Stimulated activated effector memory CD8-positive, alpha-beta T cell treated with anti-CD3 and anti-CD28 coated beads, Interleukin-12 subunit alpha, Interleukin-12 subunit beta, amount 100 ng/mL, for 72 hours (primary cell): ENCODE measurements around the gene VSTM2B.
"Not testable (repeated sequence)": the region's sequence is repeated elsewhere in the genome, so short reads cannot be mapped to it uniquely, and the experiment has no call there.

Experiments used
- ATAC-seq: fragments of 150-1000 bp; cut with Tn5 transposase; 2 replicates; pipeline ENCODE4 v1.10.0; 2021
- DNase-seq, 2 donors: peaks; one replicate each; pipeline ENCODE4 v3.0.0; 2021 to 2022; ENCODE audit warnings: low spot score in 2 of 2
- H3K27ac Mint-ChIP-seq: one replicate; pipeline ENCODE4 v1.8.0; 2022; ENCODE audit warnings: mild to moderate bottlenecking, mixed read lengths
- H3K36me3 Mint-ChIP-seq: one replicate; pipeline ENCODE4 v1.8.0; 2022; ENCODE audit warnings: mild to moderate bottlenecking, mixed read lengths
- H3K4me1 Mint-ChIP-seq: one replicate; pipeline ENCODE4 v1.8.0; 2022; ENCODE audit warnings: mixed read lengths
- H3K4me3 Mint-ChIP-seq: one replicate; pipeline ENCODE4 v1.8.0; 2022; ENCODE audit warnings: mild to moderate bottlenecking, mixed read lengths
- H3K9me3 Mint-ChIP-seq: one replicate; pipeline ENCODE4 v1.8.0; 2022; ENCODE audit warnings: mixed read lengths

Gene VSTM2B

DNA sequence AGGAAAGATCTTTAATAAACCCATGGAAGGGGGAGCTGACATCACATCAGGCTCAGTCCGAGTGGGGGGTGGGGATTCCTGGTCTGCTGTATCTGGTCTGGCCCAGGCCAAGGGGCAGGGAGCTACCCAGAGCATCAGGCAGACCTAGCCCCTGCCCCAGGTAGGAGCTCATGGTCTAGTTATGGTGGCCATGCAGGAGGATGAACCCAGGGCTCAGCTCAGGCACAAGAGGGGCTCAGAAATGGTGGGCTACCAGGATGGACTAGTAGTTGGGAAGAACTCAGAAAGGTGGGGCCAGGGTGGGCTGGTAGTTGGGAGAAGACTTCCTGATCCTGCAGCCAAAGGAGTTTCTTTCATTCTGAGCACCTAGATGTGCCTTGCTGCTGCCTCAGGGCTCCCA, 14.3 kb downstream of the VSTM2B start:
- Mint-ChIP-seq H3K36me3 (no peaks in the 10 kb centered on the region), H3K4me1 (no peaks in the 10 kb centered on the region), H3K27ac (no peak overlapping the region), H3K9me3 (no peaks in the 10 kb centered on the region), H3K4me3 (no peak overlapping the region)
- ATAC-seq (no peak), DNase-seq (no peak)

DNA sequence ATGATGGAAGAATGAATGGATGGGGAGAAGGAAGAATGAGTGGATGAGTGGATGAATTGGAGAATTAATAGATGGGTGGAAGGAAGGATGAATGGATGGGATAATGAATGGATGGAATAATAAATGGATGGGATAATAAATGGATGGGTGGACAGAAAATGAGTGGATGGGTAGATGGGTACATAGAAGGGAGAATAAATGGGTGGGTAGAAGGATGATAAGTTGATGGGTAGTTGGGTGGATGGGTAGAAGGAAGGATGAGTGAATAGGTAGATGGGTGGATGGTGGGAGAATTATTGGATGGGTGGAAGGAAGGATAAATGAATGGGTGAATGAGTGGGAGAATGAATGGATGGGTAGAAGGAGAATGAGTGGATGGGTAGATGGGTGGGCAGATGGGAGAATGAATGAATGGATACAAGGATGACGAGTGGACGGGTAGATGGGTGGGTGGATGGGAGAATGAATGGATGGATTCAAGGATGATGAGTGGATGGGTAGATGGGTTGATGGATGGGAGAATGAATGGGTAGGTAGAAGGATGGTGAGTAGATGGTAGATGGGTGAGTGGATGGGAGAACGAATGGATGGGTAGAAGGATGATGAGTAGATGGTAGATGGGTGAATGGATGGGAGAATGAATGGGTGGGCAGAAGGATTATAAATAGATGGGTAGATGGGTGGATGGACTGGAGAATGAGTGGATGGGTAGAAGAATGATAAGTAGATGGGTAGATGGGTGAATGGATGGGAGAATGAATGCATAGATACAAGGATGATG, 15.9 kb downstream of the VSTM2B start:
- H3K9me3 Mint-ChIP-seq: no peaks in the 10 kb centered on the region
- H3K4me3 Mint-ChIP-seq: no peak overlapping the region
- H3K27ac Mint-ChIP-seq: no peak overlapping the region
- no peaks in the 10 kb centered on the region for H3K36me3 Mint-ChIP-seq
- ATAC-seq: no peak
- H3K4me1 Mint-ChIP-seq: no peaks in the 10 kb centered on the region
- DNase-seq: no peak

DNA sequence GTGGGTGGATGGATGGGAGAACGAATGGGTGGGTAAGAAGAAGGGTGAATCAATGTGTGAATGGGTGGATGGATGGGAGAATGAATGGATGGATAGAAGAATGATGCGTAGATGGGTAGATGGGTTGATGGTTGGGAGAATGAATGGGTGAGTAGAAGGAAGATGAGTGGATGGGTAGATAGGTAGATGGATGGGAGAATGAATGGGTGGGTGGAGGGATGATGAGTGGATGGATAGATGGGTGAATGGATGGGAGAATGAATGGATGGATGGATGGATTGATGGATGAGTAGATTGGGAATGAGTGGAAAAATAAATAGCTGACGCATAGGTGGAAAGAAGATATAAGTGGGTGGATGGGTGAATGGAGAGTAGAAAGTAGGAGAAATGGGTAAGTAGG, 16.5 kb downstream of the VSTM2B start:
- H3K4me3 Mint-ChIP-seq: no peak overlapping the region
- DNase-seq: no peak
- no peak overlapping the region for H3K27ac Mint-ChIP-seq
- no peaks in the 10 kb centered on the region for H3K36me3 Mint-ChIP-seq
- ATAC-seq: no peak
- no peaks in the 10 kb centered on the region for H3K4me1 Mint-ChIP-seq
- H3K9me3 Mint-ChIP-seq: no peaks in the 10 kb centered on the region

DNA sequence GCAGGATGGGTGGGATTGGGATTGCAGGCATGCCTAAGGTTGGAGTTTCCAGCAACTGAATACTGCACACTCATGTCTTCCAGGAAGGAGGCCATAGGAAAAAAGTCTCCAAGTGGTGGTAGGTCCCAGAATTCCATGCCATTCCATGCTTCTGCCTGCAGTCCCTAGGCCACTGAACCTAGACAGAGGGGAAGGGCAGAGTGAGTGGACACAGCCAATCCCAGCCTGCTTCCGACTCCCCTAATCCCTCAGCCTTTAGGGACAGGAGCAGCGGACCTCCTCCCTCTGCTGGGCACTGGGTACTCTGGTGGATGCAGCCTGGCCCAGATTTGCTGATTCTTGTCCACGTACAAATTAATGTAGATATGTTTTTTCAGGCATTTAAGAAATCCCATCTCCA, 17.0 kb downstream of the VSTM2B start:
- H3K4me3 Mint-ChIP-seq: no peak overlapping the region
- DNase-seq (no peak), ATAC-seq (no peak)
- no peaks in the 10 kb centered on the region for H3K9me3 Mint-ChIP-seq
- no peaks in the 10 kb centered on the region for H3K36me3 Mint-ChIP-seq
- no peak overlapping the region for H3K27ac Mint-ChIP-seq
- H3K4me1 Mint-ChIP-seq: no peaks in the 10 kb centered on the region

DNA sequence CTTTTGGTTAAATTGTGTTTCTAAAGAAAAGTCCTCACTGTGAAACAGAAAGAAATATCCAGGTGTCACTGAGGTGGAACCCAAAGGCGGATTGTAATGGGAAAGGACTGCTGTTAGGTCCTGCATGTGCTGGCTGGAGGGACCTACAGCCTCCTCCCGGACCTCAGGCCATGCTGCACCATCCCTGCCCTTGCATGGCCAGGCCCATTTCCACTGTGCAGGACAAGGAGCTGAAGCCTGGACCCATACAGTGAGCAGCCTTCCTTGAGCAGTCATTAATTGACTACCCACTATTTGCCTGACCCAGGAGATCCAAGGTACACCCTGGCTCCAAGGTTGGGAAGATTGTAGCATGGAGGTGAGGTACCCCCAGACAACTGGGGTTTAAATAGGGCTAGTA, 17.6 kb downstream of the VSTM2B start:
- ATAC-seq: no peak
- Mint-ChIP-seq H3K4me3 (no peak overlapping the region), H3K27ac (no peak overlapping the region), H3K36me3 (no peaks in the 10 kb centered on the region), H3K9me3 (no peaks in the 10 kb centered on the region), H3K4me1 (no peaks in the 10 kb centered on the region)
- DNase-seq: no peak

DNA sequence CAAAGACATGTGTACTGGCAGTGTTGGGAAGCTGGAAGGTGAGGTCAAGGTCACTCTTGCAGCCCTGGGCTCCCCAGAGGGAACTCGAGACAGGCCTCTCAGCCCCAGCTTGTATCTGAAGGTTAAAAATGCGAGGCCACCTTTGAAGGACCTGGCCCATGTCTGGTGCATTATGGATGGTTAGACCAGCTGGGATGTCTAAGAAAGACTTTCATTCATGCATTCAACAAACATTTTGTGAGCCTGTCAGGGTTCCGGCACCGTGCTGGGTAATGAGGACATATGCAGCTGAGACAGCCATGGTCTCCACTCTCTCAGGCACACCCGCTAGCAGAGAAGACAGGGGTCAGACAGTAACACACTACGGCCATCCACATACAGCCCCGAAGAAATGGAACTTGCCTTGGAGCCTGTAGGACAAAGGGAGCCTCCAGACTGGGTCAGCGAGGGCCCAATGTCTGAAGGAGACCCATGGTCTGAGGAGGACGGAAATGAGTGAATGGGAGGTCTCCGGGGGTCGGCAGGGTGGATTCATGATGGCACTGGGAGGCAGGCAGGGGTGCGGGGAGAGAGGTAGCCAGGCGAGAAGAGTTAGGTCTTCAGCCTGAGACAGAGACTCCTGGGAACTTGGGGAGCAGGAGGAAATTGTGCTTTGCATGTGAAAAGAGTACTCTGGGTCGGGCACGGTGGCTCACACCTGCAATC, 19.0 kb downstream of the VSTM2B start:
- DNase-seq: no peak
- ATAC-seq: no peak
- Mint-ChIP-seq H3K9me3 (no peaks in the 10 kb centered on the region), H3K36me3 (no peaks in the 10 kb centered on the region), H3K4me1 (no peaks in the 10 kb centered on the region), H3K4me3 (no peak overlapping the region), H3K27ac (no peak overlapping the region)

DNA sequence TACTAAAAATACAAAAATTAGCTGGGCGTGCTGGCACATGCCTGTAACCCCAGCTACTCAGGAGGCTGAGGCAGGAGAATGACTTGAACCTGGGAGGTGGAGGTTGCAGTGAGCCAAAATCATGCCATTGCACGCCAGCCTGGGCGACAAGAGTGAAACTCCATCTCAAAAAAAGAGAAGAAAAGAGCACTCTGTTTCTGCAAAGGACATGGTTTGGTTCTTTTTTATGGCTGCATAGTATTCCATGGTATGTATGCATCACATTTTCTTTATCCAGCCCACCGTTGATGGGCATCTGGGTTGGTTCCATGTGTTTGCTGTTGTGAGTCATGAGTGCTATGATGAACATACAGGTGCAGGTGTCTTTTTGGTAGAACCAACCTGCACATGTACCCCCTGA, 19.7 kb downstream of the VSTM2B start:
- H3K27ac Mint-ChIP-seq, ATAC-seq, H3K36me3 Mint-ChIP-seq, H3K4me3 Mint-ChIP-seq, DNase-seq, H3K4me1 Mint-ChIP-seq, H3K9me3 Mint-ChIP-seq: not testable (repeated sequence)

DNA sequence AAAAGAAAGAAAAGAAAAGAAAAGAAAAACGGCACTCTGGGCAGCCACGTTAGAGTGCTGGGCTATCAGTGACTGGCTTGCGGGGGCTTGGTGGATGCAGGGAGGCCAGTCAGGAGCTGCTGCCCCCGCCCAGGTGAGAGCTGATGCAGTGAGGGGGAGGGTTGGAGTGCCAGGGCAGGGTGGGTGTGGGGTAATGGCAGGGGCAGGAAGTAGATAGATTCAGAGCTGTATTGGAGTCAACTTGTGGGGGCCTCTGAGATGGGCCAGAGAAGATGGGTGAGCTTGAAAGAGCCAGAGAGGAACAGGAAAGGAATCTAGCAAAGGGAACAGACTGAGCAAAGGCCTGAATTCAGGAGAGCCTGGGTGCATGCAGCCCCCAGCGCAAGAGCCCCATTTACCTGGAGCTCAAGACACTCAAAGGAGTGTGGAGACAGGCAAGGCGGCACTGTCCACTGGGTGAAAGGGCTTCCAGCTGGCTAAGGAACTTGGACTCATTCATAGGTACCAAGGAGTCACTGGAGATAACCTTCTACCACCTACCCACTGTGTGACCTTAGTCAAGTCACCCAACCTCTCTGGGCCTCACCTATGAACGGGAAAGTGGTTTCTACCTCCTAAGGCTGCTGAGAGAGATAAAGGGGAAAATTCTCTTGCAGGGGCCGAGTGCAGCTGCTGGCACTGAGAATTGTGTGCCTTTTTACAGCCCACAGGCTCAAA, 20.2 kb downstream of the VSTM2B start:
- ATAC-seq: no peak
- Mint-ChIP-seq H3K4me3 (no peak overlapping the region), H3K27ac (no peak overlapping the region), H3K4me1 (no peaks in the 10 kb centered on the region), H3K9me3 (no peaks in the 10 kb centered on the region), H3K36me3 (no peaks in the 10 kb centered on the region)
- DNase-seq: no peak

DNA sequence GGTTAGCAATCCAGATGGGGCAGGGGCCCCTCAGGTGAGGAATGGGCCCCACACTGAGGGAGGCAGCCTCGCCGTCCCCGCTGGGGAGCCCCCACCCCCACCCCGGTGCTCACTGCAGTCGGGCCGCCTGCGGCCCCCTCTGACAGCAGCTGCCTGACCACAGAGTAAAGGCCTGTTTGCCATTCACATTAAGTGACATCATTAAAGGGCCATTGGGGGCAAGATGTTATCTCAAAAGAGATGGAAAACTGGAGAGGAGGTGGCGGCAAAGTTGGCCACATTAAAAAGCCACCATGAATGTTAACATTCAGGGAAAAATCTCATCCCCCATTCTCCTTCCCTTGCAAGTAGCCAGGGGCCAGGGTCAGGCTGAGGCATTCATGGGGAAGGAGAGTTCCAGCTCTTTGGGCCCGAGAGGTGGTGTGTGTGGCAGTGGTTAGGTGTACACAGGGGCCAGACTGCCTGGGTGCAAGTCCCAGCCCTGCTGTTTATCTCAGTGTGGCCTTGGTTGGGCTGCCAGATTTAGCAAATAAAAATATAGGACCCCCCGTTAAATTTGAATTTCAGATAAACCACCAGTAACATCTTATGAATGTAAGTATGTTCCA, 20.9 kb downstream of the VSTM2B start:
- H3K9me3 Mint-ChIP-seq: no peaks in the 10 kb centered on the region
- DNase-seq: no peak

DNA sequence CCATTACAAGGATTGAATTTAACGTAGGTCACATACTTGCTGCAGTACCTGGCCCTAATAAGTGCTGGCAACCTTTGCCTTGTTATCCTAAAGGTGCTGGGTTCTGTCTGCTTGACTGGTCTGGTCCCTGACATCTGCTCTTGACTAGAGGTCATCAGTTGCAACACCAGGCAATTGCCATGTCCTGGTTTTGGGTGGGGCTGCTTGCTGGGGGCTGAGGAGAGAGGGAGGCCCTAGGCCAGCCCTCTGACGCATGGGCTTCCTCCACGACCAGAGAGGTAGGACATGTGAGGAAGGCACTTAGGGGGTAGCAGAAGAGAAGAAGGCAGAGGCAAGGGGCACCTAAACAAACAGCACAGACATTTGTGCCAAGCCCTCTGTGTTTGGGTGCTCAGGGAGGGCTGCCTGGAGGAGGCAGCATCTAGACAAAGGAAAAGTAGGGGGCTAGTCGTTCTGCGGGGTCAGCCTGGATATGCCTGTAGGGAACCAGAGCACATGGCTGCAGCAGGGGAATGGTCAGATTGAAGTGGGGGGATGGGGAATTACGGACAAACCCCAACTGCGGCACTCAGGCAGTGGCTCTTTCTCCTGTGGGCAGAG, 21.7 kb downstream of the VSTM2B start:
- no peaks in the 10 kb centered on the region for H3K36me3 Mint-ChIP-seq
- no peak overlapping the region for H3K27ac Mint-ChIP-seq
- H3K9me3 Mint-ChIP-seq: no peaks in the 10 kb centered on the region
- H3K4me3 Mint-ChIP-seq: no peak overlapping the region
- no peak for ATAC-seq
- no peaks in the 10 kb centered on the region for H3K4me1 Mint-ChIP-seq
- DNase-seq: no peak

More for the DNA sequence above, 20.9 kb downstream of the VSTM2B start:
- Mint-ChIP-seq H3K36me3 (no peaks in the 10 kb centered on the region), H3K4me3 (no peak overlapping the region), H3K4me1 (no peaks in the 10 kb centered on the region), H3K27ac (no peak overlapping the region)
- no peak for ATAC-seq

DNA sequence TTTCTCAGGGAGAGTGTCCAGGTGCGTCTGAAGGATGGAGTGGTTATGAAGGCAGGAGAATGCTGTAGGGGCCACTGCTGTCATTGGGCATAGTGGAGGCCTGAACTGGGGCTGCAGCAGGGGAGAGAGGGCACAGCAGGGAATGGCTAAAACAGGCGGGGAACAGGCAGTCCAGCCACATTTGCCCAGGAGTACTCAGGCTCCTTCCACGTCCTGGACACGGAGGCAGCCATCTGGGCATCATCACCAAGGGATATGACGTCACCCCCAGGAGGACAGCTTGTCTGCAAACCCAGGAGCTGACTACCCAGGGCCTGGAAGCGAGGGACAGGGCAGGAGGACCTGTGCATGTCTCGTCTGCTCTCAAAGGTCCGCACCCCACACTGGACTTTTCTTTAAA, 22.2 kb downstream of the VSTM2B start:
- Mint-ChIP-seq H3K4me1 (no peaks in the 10 kb centered on the region), H3K36me3 (no peaks in the 10 kb centered on the region), H3K27ac (no peak overlapping the region), H3K4me3 (no peak overlapping the region), H3K9me3 (no peaks in the 10 kb centered on the region)
- ATAC-seq (no peak), DNase-seq (no peak)

DNA sequence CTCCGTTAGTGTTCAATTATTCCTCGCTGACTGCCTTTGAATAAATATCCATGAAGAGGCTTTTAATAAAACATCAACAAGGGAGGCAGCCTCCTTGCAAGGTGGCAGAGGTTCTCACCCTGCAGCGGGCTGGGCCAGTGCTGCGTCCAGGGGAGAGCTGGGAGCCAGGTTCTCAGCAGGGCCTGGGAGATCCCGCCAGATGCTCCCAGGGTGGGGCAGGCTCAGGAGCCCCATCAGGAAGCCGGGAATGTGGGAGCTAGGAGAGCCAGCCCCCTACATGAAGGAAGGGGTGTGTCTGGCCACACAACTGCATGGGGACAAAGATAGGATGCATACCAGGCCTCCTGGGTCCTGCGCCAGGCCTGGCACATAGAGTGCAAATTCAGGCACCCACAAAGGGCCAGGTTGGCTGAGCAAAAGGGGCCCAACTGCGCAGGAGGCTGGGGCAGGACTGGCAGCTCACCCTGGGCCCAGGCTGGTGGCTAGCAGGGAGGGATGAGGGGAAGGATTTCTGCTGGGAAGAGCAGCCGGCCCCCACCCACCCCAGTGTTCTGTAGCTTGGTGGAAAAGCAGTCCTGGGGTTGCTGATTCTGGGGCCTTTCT, 22.8 kb downstream of the VSTM2B start:
- H3K9me3 Mint-ChIP-seq: peaks cover 3% of the 10 kb centered on the region
- DNase-seq: no peak
- no peak overlapping the region for H3K27ac Mint-ChIP-seq

DNA sequence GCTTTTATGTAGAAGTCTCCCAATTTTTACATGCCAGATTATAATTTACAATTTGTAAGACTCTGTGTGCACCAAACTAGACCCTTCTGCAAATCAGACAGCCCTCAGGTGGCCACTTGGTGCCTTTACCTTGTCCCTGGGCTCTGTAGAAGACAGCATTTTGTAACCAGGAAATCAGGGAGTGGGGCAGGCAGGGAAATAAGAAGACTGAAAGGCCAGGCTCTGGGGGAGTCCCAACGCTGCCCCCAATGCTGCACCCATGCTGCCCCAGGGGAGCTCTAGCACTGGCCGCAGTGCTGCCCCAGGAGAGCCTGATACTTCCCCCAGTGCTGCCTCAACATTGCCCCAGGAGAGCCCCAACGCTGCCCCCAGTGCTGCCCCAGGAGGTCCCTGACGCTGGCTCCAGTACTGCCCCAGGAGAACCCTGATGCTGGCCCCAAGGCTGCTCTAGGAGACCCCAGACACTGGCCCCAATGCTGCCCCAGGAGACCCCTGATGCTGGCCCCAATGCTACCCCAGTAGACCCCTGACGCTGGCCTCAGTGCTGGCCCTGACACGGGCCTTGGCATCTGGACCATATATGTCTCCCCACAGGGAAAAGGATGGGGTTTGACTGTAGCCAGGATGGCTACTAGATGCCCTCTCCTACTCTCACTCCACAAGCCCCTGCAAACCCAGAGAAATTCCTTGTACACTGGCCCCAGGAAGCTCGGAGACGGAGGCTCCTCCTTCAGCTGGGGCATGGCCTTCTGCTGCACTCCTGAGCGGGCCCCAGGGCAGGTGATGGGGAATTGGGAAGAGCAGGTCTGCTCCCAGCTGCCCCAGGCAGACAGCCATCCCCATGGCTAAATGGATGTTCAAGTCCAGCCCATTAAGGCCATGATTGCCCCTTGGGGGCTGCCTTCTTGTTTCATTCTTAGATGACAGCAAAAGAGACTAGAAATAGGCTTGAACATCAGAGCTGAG, 23.6 kb downstream of the VSTM2B start:
- no peaks in the 10 kb centered on the region for H3K4me1 Mint-ChIP-seq

More for the DNA sequence above, 22.8 kb downstream of the VSTM2B start:
- no peak for ATAC-seq
- Mint-ChIP-seq H3K4me3 (no peak overlapping the region), H3K4me1 (no peaks in the 10 kb centered on the region), H3K36me3 (no peaks in the 10 kb centered on the region)

DNA sequence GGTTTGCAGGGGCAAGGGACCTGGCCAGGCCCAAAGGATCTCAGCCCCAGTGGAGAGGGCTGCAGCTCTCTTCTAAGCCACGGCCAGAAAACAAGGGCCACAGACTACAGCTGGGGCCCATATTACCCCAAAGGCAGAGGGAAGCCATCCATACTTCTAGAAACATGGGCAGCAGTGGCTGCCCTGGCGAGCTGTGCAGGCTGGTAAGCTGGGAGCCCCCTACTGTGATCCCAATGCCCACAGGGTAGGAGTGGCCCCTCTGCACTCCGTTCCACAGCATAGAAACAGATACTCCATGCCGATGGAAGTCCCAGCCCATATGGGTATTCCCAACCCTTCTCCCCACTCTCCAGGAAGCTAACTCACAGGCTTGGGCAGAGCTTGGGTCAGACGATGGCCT, 25.1 kb downstream of the VSTM2B start:
- no peaks in the 10 kb centered on the region for H3K4me1 Mint-ChIP-seq
- H3K9me3 Mint-ChIP-seq: peaks cover 15% of the 10 kb centered on the region
- ATAC-seq (no peak), DNase-seq (no peak)
- H3K4me3 Mint-ChIP-seq: no peak overlapping the region
- H3K27ac Mint-ChIP-seq: no peak overlapping the region
- H3K36me3 Mint-ChIP-seq: no peaks in the 10 kb centered on the region

More for the DNA sequence above, 23.6 kb downstream of the VSTM2B start:
- DNase-seq: no peak
- Mint-ChIP-seq H3K9me3 (peaks cover 8% of the 10 kb centered on the region), H3K27ac (no peak overlapping the region), H3K4me3 (no peak overlapping the region), H3K36me3 (no peaks in the 10 kb centered on the region)
- no peak for ATAC-seq
